Measurements from ENCODE around the gene RAB3C.

Gene RAB3C

DNA sequence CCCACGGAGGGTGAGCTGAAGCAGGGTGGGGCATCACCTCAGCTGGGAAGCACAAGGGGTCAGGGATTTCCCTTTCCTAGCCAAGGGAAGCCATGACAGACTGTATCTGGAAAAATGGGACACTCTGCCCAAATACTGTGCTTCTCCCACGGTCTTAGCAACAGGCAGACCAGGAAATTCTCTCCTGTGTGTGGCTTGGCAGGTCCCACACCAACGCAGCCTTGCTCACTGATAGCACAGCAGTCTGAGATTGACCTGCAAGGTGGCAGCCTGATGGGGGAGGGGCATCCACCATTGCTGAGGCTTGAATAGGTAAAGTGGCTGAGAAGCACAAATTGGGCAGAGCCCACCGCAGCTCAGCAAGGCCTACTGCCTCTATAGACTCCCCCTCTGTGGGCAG lies 23.2 kb downstream of the RAB3C start:
- DNase-seq, result no peak

DNA sequence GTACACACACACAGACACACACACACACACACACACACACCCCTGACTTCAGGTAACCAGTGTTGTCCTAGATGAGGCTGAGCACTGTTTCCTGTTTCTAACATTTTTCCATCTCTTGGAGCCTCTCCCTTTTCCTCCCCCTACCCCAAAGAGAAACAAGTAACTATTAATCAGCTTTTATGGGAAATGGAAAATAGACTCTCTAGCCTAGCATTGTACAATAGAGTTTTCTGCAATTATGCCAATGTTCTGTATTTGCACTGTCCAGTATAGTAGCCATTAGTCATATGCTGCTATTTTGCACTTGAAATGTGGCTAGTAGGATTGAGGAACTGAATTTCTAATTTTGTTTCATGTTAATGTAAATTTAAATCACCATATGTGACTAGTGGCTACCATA lies 33.1 kb downstream of the RAB3C start:
- DNase-seq, result peak in 1 of 4 experiments; percentile 9

- DNase-seq, result no peak
Observed at GRCh38 chr5:58617241-58617640, 34.4 kb downstream of the RAB3C start.

GRCh38 chr5:58620336-58620735 lies 37.5 kb downstream of the RAB3C start:
- no peak for DNase-seq

- DNase-seq, result no peak
Observed at GRCh38 chr5:58622936-58623871, 40.3 kb downstream of the RAB3C start.

DNA sequence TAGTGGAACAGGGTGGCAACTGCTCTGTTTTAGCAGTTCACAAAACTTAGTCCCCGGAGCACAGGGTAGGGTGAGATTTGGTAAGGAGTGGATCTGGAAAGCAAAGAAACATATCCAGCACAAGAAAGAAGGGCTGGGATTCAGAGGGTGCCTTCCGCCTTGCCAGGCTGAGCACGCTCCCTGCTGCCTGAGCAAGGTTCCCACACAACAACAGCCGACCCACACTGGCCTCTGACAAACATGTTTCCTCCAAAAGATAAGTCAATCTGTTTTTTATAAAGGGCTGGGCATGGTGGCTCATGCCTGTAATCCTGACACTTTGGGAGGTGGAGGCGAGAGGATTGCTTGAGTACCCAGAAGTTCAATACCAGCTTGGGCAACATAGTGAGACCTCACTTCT lies 45.8 kb downstream of the RAB3C start:
- no peak for DNase-seq

DNA sequence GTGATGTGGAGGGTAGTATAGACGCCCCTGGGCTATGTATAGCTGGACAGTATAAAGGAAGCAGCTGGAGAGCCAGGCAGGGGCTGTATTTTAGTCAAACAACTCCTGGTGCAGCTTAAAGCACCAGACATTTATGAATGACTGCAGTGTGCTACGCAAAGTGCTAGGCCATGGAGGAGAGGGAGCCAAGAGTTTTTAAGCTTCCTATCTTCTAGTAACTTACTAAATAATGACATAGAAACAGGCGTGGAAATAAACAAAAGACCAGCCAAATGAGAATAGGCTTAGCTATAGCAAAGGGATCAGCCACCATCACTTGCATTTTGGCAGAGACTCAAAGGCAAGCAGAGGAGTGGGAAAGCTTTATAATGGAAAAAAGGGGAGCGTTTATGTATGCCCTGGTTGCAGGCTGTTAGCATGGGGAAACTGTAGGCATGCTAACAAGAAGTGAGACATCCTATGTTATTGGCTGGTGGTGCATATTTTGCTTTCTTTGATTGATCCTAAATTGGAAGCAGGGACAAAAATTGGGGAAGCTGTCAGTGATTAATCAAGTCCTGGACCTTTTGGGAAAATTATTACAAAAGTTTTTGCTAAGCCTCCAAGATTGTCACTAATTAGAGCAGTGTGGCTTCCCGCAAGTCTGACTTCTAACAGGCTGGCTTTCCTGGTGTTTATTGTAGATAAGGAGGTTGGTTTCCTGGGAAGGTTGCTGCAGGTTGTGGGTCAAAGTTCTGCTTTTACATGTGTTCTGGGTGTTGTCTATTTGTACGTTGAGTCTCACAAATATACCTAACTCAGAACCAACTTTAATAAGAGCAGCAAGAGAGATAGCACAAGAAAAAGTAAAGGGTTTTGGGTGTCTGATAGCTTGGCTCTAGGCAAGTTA lies 46.6 kb downstream of the RAB3C start:
- DNase-seq, result no peak

- DNase-seq, result no peak
Observed at GRCh38 chr5:58631895-58632294, 49.0 kb downstream of the RAB3C start.

DNA sequence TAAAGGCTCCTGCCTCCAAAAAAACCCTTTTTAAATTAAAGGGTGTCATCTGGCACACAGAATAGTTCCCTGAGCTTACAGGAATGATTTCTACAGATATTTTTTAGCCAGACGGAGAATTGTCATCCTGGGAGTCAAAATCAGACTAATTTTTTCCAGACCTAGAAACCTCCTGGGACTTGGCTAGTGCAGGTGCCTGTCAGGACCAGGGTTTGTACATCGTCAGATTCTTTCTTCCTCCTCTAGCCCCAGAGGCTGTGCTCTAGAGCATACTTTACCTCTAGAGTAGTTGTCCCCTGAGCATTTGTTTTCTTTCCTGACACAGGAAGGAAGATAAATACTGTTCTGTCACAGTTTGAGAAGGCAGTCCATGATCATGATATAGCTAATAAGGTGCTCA lies 52.5 kb downstream of the RAB3C start:
- no peak for DNase-seq

- peak in 1 of 4 experiments; percentile 4 for DNase-seq
Observed at GRCh38 chr5:58640011-58640410, 57.1 kb downstream of the RAB3C start.

DNA sequence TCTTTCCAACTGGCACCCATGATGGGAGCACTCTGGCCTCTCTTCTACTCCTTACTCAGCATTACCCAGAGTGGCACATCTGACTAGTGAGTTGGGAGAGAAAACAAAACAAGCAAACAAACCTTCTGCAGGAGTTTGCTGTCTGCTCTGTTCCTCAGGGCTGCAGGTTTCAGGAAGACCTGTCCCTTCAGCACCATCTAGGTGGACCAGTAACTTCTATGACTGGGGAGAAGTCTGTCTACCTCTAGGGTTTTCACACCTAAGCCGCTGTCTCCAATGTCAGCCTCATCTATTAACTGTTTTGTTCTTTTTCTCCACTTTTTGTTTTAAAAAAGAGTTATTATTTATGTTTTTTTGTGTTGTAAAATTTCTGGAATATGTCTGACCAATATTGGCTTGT lies 58.7 kb downstream of the RAB3C start:
- no peak for DNase-seq

DNA sequence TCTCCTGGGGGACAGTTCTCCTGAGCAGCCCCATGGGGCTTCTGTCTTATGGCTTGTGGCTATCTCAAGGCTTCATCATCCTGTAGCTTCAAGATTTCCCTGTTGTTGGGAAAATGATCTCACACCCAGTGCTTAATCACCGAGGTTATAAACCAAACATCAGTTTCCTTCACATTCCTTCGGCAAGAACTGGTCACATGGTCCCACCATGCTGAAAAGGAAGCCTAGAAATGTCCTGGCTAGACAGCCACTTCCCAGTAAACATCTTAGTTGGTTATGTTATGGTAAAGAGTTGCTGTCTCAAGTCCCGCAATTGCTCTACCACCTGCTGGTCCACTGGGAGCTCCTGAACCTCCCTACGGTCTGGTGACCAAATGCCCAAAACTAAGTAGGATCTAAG lies 66.0 kb downstream of the RAB3C start:
- no peak for DNase-seq

DNA sequence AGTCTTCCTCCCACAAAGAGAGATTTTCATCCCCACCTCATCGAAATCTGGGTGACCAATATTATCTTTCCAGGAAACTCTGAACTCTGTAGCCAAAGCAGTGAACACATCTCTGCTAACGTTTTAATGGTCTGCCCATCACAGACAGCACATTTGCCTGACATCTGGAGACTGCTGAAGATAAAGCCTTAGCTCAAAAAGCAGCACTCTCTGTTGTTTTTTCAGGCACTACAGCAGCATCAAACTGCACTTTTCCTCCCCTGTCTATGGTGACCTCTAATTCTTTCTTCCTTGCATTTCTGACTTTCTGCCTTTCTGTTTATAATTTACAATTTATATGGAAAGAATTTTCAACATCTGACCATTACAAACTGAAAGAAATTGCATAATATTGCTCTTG lies 66.8 kb downstream of the RAB3C start:
- no peak for DNase-seq

- no peak for DNase-seq
Observed at GRCh38 chr5:58653521-58653920, 70.6 kb downstream of the RAB3C start.

- DNase-seq, result no peak
Observed at GRCh38 chr5:58666141-58666540, 83.3 kb downstream of the RAB3C start.

GRCh38 chr5:58666598-58667581 lies 84.0 kb downstream of the RAB3C start:
- no peak for DNase-seq

DNA sequence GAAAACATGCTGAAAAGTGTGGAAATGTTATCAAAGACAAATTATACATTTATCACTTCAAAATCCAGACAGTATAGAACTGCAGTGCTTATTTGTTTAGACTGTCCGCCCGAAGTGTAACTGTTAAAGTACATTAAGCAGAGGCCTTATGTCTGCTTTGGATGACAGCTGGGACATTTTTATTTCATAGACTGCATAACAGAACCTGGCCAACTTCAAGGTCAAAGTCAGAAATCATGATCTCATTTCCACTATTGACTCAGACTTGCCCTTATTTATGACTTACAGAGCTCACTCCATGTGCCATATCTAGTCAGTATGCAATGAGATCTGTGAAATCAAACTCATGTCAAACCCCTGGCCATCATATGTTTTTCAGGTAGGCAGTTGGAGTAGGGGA lies 87.7 kb downstream of the RAB3C start:
- no peak for DNase-seq

DNA sequence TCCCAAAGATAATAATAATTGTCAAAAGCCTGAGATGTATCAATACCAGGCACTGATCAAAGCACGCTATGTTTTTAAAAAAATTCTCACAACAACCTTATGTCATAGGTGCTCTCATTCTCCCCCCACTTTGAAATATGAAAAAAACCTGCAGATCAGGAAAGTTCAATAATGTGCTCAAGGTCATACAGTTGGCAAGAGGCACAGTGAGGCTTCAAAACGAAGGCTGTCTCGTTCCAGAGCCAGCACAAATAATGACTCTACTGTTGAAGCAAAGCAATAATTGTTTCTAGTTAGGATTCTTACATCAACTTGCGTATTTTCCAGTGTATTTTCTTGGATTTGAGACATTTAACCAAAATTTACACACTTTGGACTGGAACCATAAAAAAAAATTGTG lies 88.3 kb downstream of the RAB3C start:
- DNase-seq, result no peak

DNA sequence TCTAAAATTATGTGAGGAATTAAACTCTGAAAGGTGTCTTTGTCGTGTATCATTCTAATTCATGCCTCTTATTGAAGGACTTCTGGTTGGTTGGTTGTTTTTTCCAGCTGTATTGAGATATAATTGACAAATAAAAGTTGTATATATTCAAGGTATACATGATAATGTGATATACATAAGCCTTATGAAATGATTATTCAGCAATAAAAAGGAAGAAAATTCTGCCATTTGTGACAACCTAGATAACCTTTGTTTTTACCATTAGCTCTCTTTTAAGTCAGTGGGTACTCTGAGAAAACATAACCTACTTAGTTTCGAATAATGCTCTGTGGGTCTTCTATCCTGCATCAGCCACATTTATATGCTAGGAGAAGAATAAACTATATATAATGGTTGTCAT lies 89.6 kb downstream of the RAB3C start:
- DNase-seq, result no peak

- no peak for DNase-seq
Observed at GRCh38 chr5:58674070-58674469, 91.2 kb downstream of the RAB3C start.

- DNase-seq, result no peak
Observed at GRCh38 chr5:58674711-58675110, 91.8 kb downstream of the RAB3C start.

DNA sequence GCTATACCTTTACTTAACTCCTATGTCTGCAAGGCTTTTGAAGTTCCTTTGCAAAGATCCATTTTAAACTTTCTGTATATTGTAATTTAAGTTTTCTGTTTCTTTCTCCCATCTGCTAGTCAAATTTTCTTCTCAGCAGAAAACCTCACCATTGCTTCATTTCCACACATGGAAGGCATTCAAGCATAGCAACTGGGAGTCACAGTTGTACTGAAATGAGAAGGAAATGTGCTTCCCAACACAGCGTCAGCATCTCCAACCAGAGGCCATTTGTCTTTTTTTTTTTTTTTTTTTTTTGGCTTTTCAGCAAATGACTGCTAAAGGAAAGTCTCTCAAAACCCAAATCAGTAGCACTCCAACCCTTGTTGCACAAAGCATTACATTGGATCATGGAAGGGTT lies 92.5 kb downstream of the RAB3C start:
- DNase-seq, result no peak
